GM12891 (cell line): Measurements from ENCODE around the gene PDE6C.

ENCODE experiments used
- POLR2A ChIP-seq: IDR thresholded peaks from 2 replicates; pipeline ENCODE4 v1.6.1; 2011; ENCODE audit warnings: low read depth, low read length, control low read depth
- POLR2AphosphoS5 ChIP-seq: IDR thresholded peaks from 2 replicates; pipeline ENCODE4 v1.6.1; 2011; ENCODE audit warnings: low read depth, low read length, control low read depth
- POU2F2 ChIP-seq: IDR thresholded peaks from 2 replicates; pipeline ENCODE4 v1.6.1; 2011; ENCODE audit warnings: low read depth, mild to moderate bottlenecking, control low read depth, low read length, moderate library complexity
- TAF1 ChIP-seq: IDR thresholded peaks from 2 replicates; pipeline ENCODE4 v1.6.1; 2011; ENCODE audit warnings: low read depth, low read length, control low read depth

DNA sequence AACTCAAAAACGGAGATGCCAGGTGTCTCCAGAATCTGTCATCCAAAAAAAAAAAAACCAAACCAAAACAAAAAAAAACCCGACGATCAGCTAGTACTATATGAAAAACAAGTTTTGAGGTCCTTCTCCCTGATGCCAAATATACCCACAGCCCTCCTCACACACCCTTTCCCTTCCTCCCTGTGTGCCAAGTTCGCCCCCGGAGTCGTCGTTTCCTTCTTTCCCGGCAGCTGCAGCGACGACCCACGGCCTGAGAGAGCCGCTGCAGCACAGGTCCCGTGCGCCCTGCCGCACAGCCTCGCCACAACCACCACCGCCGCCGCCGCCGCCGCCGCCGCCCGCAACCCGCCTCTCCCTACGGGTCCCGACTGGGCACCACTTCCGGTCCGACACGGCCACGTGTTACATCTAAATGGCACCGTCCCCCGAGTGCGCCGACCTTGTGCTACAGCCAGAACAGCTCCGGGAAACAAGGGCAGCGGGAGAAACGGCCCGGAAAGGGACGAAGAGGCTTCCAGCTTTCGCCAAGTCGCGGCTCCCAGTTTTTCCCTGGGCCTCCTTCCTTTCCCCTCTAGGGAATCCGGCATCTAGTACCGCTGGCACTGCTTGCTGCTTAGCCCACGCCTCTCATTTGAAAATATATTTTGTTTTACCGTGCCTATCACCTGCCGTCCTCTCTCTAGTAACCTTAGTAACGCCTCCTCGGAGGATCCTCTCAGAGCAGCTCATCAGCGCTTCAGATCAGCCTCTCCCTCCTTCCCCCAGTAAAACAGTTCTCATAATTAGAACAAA is 90.1 kb downstream of the PDE6C start, which contains the start of gene FRA10AC1:
- TF ChIP-seq POLR2AphosphoS5 = no peak; the same call in 1 of the 2 replicates
- peak; percentile 82 for TF ChIP-seq TAF1
- peak; percentile 38 for TF ChIP-seq POLR2A
- TF ChIP-seq POU2F2 = peak; percentile 78; the same call in 1 of the 2 replicates
